ENCODE results near the gene EXOC6B.

EXOC6B gene

GRCh38 chr2:72796766-72797165 lies 29.1 kb downstream of the EXOC6B start:
- ATAC-seq: no peak
- TF ChIP-seq ZFP3 (CRISPR knock-in tag; IDR thresholded peaks at IDR 0.05) (no peak), PPARA (CRISPR knock-in tag; IDR thresholded peaks at IDR 0.05; ENCODE audit: borderline replicate concordance) (no peak), ZFP30 (CRISPR knock-in tag; IDR thresholded peaks at IDR 0.05) (no peak), ARNTL (CRISPR knock-in tag; IDR thresholded peaks at IDR 0.05; ENCODE audit: borderline replicate concordance, low read depth) (no peak), CSRNP3 (CRISPR knock-in tag; IDR thresholded peaks at IDR 0.05) (no peak), SNAI2 (CRISPR knock-in tag; IDR thresholded peaks at IDR 0.05) (no peak), ZNF8 (CRISPR knock-in tag; IDR thresholded peaks at IDR 0.05) (no peak), POU6F1 (CRISPR knock-in tag; IDR thresholded peaks at IDR 0.05; ENCODE audit: borderline replicate concordance, low read depth) (no peak), OSR1 (CRISPR knock-in tag; IDR thresholded peaks at IDR 0.05) (no peak), RARB (CRISPR knock-in tag; IDR thresholded peaks at IDR 0.05) (no peak), TOX (CRISPR knock-in tag; IDR thresholded peaks at IDR 0.05; ENCODE audit: borderline replicate concordance) (no peak), CREB5 (CRISPR knock-in tag; IDR thresholded peaks at IDR 0.05; ENCODE audit: low read depth) (no peak)

- TF ChIP-seq ZFP3 (CRISPR knock-in tag; IDR thresholded peaks at IDR 0.05) (no peak), ZNF8 (CRISPR knock-in tag; IDR thresholded peaks at IDR 0.05) (no peak), BACH2 (CRISPR knock-in tag; IDR thresholded peaks at IDR 0.05; ENCODE audit: borderline replicate concordance) (no peak), TSHZ2 (CRISPR knock-in tag; IDR thresholded peaks at IDR 0.05) (no peak), ISL1 (CRISPR knock-in tag; IDR thresholded peaks at IDR 0.05) (no peak), CREB5 (CRISPR knock-in tag; IDR thresholded peaks at IDR 0.05; ENCODE audit: low read depth) (no peak), TCF4 (CRISPR knock-in tag; IDR thresholded peaks at IDR 0.05; ENCODE audit: borderline replicate concordance) (no peak), POU6F1 (CRISPR knock-in tag; IDR thresholded peaks at IDR 0.05; ENCODE audit: borderline replicate concordance, low read depth) (no peak), ZFP30 (CRISPR knock-in tag; IDR thresholded peaks at IDR 0.05) (no peak), CSRNP3 (CRISPR knock-in tag; IDR thresholded peaks at IDR 0.05) (no peak), TOX (CRISPR knock-in tag; IDR thresholded peaks at IDR 0.05; ENCODE audit: borderline replicate concordance) (no peak), RARB (CRISPR knock-in tag; IDR thresholded peaks at IDR 0.05) (no peak), SNAI2 (CRISPR knock-in tag; IDR thresholded peaks at IDR 0.05) (no peak), PPARA (CRISPR knock-in tag; IDR thresholded peaks at IDR 0.05; ENCODE audit: borderline replicate concordance) (no peak), ARNTL (CRISPR knock-in tag; IDR thresholded peaks at IDR 0.05; ENCODE audit: borderline replicate concordance, low read depth) (no peak), ESRRG (CRISPR knock-in tag; IDR thresholded peaks at IDR 0.05) (no peak), GLIS3 (CRISPR knock-in tag; IDR thresholded peaks at IDR 0.05) (no peak)
- no peak; the same call in 2 of the 3 replicates for ATAC-seq
Observed at GRCh38 chr2:72794572-72794971, 31.3 kb downstream of the EXOC6B start.

All from SK-N-SH treated with all-trans-retinoic acid at 6 μM for 48 hours (cell line).